Dedifferentiated amniotic fluid mesenchymal stem cell (primary cell): ENCODE measurements around the gene SLC9A4.
A peak's percentile ranks its signal among the peaks of the same experiment; 100 is the strongest.

Experiments used
- DNase-seq: peaks from one replicate; pipeline ENCODE4 v3.0.0-alpha.2; 2016; ENCODE audit errors: extremely low spot score

Gene SLC9A4

GRCh38 chr2:102473020-102473419 is at the start of gene SLC9A4:
TSS of gene SLC9A4 (plus strand) at chr2:102473226. CDS start at chr2:102473760, 534 bp downstream.
- DNase-seq, result peak; percentile 29

- no peak for DNase-seq
These were observed 49.7 kb upstream of the SLC9A4 start for GRCh38 chr2:102423368-102423767.

- no peak for DNase-seq
These were observed 48.3 kb upstream of the SLC9A4 start for GRCh38 chr2:102424754-102425153.

- no peak for DNase-seq
These were observed 47.4 kb upstream of the SLC9A4 start for GRCh38 chr2:102425441-102426132.

GRCh38 chr2:102427249-102427648 is 45.8 kb upstream of the SLC9A4 start:
- DNase-seq, result no peak

- no peak for DNase-seq
These were observed 44.5 kb upstream of the SLC9A4 start for GRCh38 chr2:102428573-102428972.

GRCh38 chr2:102432386-102432785 is 40.6 kb upstream of the SLC9A4 start:
- DNase-seq, result no peak

GRCh38 chr2:102433973-102434654 is 38.9 kb upstream of the SLC9A4 start:
- no peak for DNase-seq

- no peak for DNase-seq
These were observed 38.2 kb upstream of the SLC9A4 start for GRCh38 chr2:102434655-102435381.

GRCh38 chr2:102435741-102436140 is 37.3 kb upstream of the SLC9A4 start:
- DNase-seq, result no peak

- DNase-seq, result no peak
These were observed 36.7 kb upstream of the SLC9A4 start for GRCh38 chr2:102436323-102436722.

GRCh38 chr2:102437122-102437521 is 35.9 kb upstream of the SLC9A4 start:
- no peak for DNase-seq

GRCh38 chr2:102438111-102438510 is 34.9 kb upstream of the SLC9A4 start:
- DNase-seq, result no peak

- DNase-seq, result no peak
These were observed 34.4 kb upstream of the SLC9A4 start for GRCh38 chr2:102438578-102438977.

- no peak for DNase-seq
These were observed 33.8 kb upstream of the SLC9A4 start for GRCh38 chr2:102439065-102439695.

- no peak for DNase-seq
These were observed 29.8 kb upstream of the SLC9A4 start for GRCh38 chr2:102442967-102443828.

- DNase-seq, result no peak
These were observed 28.8 kb upstream of the SLC9A4 start for GRCh38 chr2:102444233-102444632.

- DNase-seq, result no peak
These were observed 26.1 kb upstream of the SLC9A4 start for GRCh38 chr2:102446936-102447335.

GRCh38 chr2:102449370-102449974 is 23.6 kb upstream of the SLC9A4 start:
- peak; percentile 64 for DNase-seq

GRCh38 chr2:102451968-102452367 is 21.1 kb upstream of the SLC9A4 start:
- no peak for DNase-seq

- DNase-seq, result no peak
These were observed 19.5 kb upstream of the SLC9A4 start for GRCh38 chr2:102453501-102453900.
